Measurements from ENCODE around the gene PSMD7. TPM values are rescaled to one million over a fixed set of nuclear protein-coding genes. Genes with fewer than 3 reads are reported as not detected.
"Not testable (repeated sequence)": the region's sequence is repeated elsewhere in the genome, so short reads cannot be mapped to it uniquely, and the experiment has no call there.

The PSMD7 gene
- total and polyA plus RNA-seq, 2 of the 13 experiments (the other 11 are each of a cell fraction or from before 2014, with no cell fraction given), result 105 to 224 TPM

DNA sequence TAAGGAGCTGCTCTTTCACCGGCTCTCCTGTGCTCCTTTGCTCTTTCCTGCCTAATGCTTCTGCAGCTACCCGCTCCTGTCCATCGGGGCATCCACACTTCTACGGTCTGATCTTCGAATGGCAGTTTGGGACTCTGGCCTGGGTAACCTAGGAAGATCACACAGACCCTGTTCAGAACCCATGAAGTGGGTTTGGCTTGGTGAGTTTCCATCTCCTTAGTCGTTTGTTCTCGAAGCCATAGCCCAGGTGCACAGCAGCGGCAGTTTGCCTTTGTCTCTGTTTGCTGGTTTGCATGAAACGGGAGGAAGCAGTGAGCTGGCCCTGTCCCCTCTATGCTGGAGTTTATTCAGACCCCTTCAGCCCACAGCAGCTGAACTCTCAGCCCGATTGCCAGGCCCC lies 29.0 kb downstream of the PSMD7 start:
- intact Hi-C loops (cut with micrococcal nuclease; ENCODE audit: unreplicated experiment), result no loop called here
- ChIA-PET POLR2A (no interaction called here), CTCF (ENCODE audit: low intra/inter-chr PET ratio, low total read pairs) (no interaction called here)
- Histone ChIP-seq H3K27ac (ENCODE audit: extremely low read length, insufficient read depth, low read length) (no peak overlapping the region), H3K4me2 (ENCODE audit: low read depth, low read length) (no peak overlapping the region), H3K27me3 (ENCODE audit: control insufficient read depth in 1 of 2, insufficient read depth in 2 of 2, low read length in 2 of 2) (no peaks in the 10 kb centered on the region), H4K20me1 (ENCODE audit: insufficient read depth, low read length) (no peaks in the 10 kb centered on the region), H3K36me3 (replicated peaks in 1 of 2; ENCODE audit: control insufficient read depth in 1 of 2, insufficient read depth in 2 of 2, low read length in 2 of 2) (peaks cover 0 to 18% of the 10 kb centered on the region in 2 experiments; a peak in 3 of 5 replicates), H3K9ac (ENCODE audit: insufficient read depth, low read depth, low read length) (no peak overlapping the region), H3K9me3 (ENCODE audit: low read length) (no peaks in the 10 kb centered on the region), H3K4me3 (replicated peaks in 1 of 3; ENCODE audit: insufficient read depth in 1 of 3, low read depth in 2 of 3, low read length in 3 of 3) (no peak overlapping the region), H3K4me1 (ENCODE audit: insufficient read depth, low read length) (no peaks in the 10 kb centered on the region), H3K79me2 (ENCODE audit: insufficient read depth, low read length) (no peaks in the 10 kb centered on the region), H2AFZ (ENCODE audit: low read length) (no peak overlapping the region)
- TSS peak; percentile 47 for BruUV-seq (replicated peaks)
- no peak for ATAC-seq
- FAIRE-seq, result no peak
- DNase-seq (ENCODE audit: low spot score), result no peak
- in situ Hi-C loops (cut with HindIII; ENCODE audit: extremely low pct_ligation_motif_present, low pct_unique_long_range_greater_than_20kb), result no loop called here
- TF ChIP-seq, protein P1, sequence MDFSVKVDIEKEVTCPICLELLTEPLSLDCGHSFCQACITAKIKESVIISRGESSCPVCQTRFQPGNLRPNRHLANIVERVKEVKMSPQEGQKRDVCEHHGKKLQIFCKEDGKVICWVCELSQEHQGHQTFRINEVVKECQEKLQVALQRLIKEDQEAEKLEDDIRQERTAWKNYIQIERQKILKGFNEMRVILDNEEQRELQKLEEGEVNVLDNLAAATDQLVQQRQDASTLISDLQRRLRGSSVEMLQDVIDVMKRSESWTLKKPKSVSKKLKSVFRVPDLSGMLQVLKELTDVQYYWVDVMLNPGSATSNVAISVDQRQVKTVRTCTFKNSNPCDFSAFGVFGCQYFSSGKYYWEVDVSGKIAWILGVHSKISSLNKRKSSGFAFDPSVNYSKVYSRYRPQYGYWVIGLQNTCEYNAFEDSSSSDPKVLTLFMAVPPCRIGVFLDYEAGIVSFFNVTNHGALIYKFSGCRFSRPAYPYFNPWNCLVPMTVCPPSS (IDR thresholded peaks at IDR 0.05), result no peak
- TF ChIP-seq ADNP (CRISPR knock-in tag; IDR thresholded peaks at IDR 0.05) (no peak), ZIK1 (CRISPR knock-in tag; IDR thresholded peaks at IDR 0.05; ENCODE audit: borderline replicate concordance, low read depth) (no peak), HNRNPL (IDR thresholded peaks at IDR 0.05; ENCODE audit: low read depth, low read length) (no peak), POGZ (CRISPR knock-in tag; IDR thresholded peaks at IDR 0.05) (no peak), FOSL2 (CRISPR knock-in tag; IDR thresholded peaks at IDR 0.05) (no peak), MAFF (IDR thresholded peaks at IDR 0.05; ENCODE audit: low read depth, low read length) (no peak), MATR3 (CRISPR knock-in tag; IDR thresholded peaks at IDR 0.05) (no peak), MYNN (CRISPR knock-in tag; IDR thresholded peaks at IDR 0.05; ENCODE audit: low read depth) (no peak), MYC (CRISPR knock-in tag; IDR thresholded peaks at IDR 0.05; ENCODE audit: borderline replicate concordance) (no peak), POLR2AphosphoS5 (IDR thresholded peaks at IDR 0.05; ENCODE audit: low read depth, low read length) (no peak), ZFY (CRISPR knock-in tag; IDR thresholded peaks at IDR 0.05) (no peak), NONO (IDR thresholded peaks at IDR 0.05) (no peak), NONO (CRISPR knock-in tag; conservative IDR thresholded peaks at IDR 0.05) (no peak), ZFP62 (CRISPR knock-in tag; IDR thresholded peaks at IDR 0.05) (no peak), ZKSCAN8 (CRISPR knock-in tag; IDR thresholded peaks at IDR 0.05; ENCODE audit: borderline replicate concordance) (no peak), ZNF382 (CRISPR knock-in tag; IDR thresholded peaks at IDR 0.05; ENCODE audit: borderline replicate concordance) (no peak)
- TF ChIP-seq, protein P2, sequence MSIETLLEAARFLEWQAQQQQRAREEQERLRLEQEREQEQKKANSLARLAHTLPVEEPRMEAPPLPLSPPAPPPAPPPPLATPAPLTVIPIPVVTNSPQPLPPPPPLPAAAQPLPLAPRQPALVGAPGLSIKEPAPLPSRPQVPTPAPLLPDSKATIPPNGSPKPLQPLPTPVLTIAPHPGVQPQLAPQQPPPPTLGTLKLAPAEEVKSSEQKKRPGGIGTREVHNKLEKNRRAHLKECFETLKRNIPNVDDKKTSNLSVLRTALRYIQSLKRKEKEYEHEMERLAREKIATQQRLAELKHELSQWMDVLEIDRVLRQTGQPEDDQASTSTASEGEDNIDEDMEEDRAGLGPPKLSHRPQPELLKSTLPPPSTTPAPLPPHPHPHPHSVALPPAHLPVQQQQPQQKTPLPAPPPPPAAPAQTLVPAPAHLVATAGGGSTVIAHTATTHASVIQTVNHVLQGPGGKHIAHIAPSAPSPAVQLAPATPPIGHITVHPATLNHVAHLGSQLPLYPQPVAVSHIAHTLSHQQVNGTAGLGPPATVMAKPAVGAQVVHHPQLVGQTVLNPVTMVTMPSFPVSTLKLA (IDR thresholded peaks at IDR 0.05), result no peak
- TF ChIP-seq, protein P3, sequence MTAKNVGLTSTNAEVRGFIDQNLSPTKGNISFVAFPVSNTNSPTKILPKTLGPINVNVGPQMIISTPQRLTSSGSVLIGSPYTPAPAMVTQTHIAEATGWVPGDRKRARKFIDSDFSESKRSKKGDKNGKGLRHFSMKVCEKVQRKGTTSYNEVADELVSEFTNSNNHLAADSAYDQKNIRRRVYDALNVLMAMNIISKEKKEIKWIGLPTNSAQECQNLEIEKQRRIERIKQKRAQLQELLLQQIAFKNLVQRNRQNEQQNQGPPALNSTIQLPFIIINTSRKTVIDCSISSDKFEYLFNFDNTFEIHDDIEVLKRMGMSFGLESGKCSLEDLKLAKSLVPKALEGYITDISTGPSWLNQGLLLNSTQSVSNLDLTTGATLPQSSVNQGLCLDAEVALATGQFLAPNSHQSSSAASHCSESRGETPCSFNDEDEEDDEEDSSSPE (CRISPR knock-in tag; IDR thresholded peaks at IDR 0.05), result no peak
- WGBS (ENCODE audit: low lambda C conversion rate), result 94% methylated on average over 10 of the region's 10 CpGs

DNA sequence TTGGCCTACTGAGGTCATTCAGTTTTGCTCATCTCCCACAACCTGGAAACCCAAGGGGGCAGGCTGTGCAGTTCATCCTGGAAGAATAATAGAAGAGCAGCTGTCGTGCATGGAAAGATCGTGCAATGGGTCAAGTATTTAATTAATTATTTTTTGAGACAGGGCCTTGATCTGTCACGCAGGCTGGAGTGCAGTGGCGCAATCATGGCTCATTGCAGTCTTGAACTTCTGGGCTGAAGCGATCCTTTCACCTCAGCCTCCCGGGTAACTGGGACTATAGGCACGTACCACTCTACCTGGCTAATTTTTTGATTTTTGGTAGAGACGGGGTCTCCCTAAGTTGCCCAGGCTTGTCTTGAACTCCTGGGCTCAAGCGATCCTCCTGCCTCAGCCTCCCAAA lies 31.7 kb downstream of the PSMD7 start:
- intact Hi-C loops (cut with micrococcal nuclease; ENCODE audit: unreplicated experiment); FAIRE-seq; H3K9ac ChIP-seq (ENCODE audit: insufficient read depth, low read depth, low read length); H3K79me2 ChIP-seq (ENCODE audit: insufficient read depth, low read length); CTCF ChIA-PET (ENCODE audit: low intra/inter-chr PET ratio, low total read pairs); BruUV-seq (replicated peaks); H4K20me1 ChIP-seq (ENCODE audit: insufficient read depth, low read length); H2AFZ ChIP-seq (ENCODE audit: low read length); H3K4me2 ChIP-seq (ENCODE audit: low read depth, low read length); H3K27ac ChIP-seq (ENCODE audit: extremely low read length, insufficient read depth, low read length); POLR2A ChIA-PET; H3K27me3 ChIP-seq (ENCODE audit: control insufficient read depth in 1 of 2, insufficient read depth in 2 of 2, low read length in 2 of 2); ATAC-seq; H3K9me3 ChIP-seq (ENCODE audit: low read length); H3K4me1 ChIP-seq (ENCODE audit: insufficient read depth, low read length); DNase-seq (ENCODE audit: low spot score); H3K4me3 ChIP-seq (replicated peaks in 1 of 3; ENCODE audit: insufficient read depth in 1 of 3, low read depth in 2 of 3, low read length in 3 of 3); in situ Hi-C loops (cut with HindIII; ENCODE audit: extremely low pct_ligation_motif_present, low pct_unique_long_range_greater_than_20kb): not testable (repeated sequence)
- WGBS (ENCODE audit: low lambda C conversion rate), result 98% methylated on average over 8 of the region's 9 CpGs
- peaks cover 7 to 32% of the 10 kb centered on the region in 2 experiments; a peak in 4 of 5 replicates for H3K36me3 ChIP-seq (replicated peaks in 1 of 2; ENCODE audit: control insufficient read depth in 1 of 2, insufficient read depth in 2 of 2, low read length in 2 of 2)

Data from HepG2 (cell line).